GM12892 (cell line): ENCODE measurements around the gene PLA2G3.
A peak's percentile ranks its signal among the peaks of the same experiment; 100 is the strongest.

Source experiments
- DNase-seq: peaks from one replicate; pipeline ENCODE4 v3.0.0; 2011; ENCODE audit not compliant: insufficient read length
- FAIRE-seq: peaks from 2 replicates; lab custom pipeline; 2011; peaks lifted over from hg19 to GRCh38; lab: Jason Lieb, UNC
- POLR2A ChIP-seq: IDR thresholded peaks from 2 replicates; pipeline ENCODE4 v1.6.1; 2011; ENCODE audit warnings: low read depth, low read length, control low read depth
- POLR2AphosphoS5 ChIP-seq: IDR thresholded peaks from 2 replicates; pipeline ENCODE4 v1.6.1; 2011; ENCODE audit warnings: low read depth, low read length, control low read depth
- TAF1 ChIP-seq: IDR thresholded peaks from 2 replicates; pipeline ENCODE4 v1.6.1; 2011; ENCODE audit warnings: low read depth, mild to moderate bottlenecking, control low read depth, low read length, borderline replicate concordance

The PLA2G3 gene

GRCh38 chr22:31084811-31085492, 55.4 kb downstream of the PLA2G3 start:
- peak; percentile 97 for DNase-seq

More at GRCh38 chr22:31084811-31085492, 55.4 kb downstream of the PLA2G3 start:
- FAIRE-seq = peak; percentile 96
- TF ChIP-seq POLR2AphosphoS5 (peak; percentile 87), POLR2A (peak; percentile 96), TAF1 (peak; percentile 93)
